Suppressor macrophage treated with lipopolysaccharide for 4 hours (primary cell): ENCODE data around the gene PAPOLA.

Experiments
- DNase-seq: peaks from one replicate; pipeline ENCODE4 v3.0.0-alpha.2; 2020

The PAPOLA gene

GRCh38 chr14:96587823-96588385 lies 85.7 kb downstream of the PAPOLA start:
- DNase-seq = no peak

GRCh38 chr14:96588410-96589257 lies 86.5 kb downstream of the PAPOLA start:
- DNase-seq = peak; percentile 5

GRCh38 chr14:96589577-96589976 lies 87.4 kb downstream of the PAPOLA start:
- DNase-seq = no peak

GRCh38 chr14:96590190-96590864 lies 88.1 kb downstream of the PAPOLA start:
- DNase-seq = no peak

GRCh38 chr14:96592591-96593386 lies 90.6 kb downstream of the PAPOLA start:
- DNase-seq = peak; percentile 65

- DNase-seq = no peak
Measured at GRCh38 chr14:96594961-96595360, 92.8 kb downstream of the PAPOLA start.

- no peak for DNase-seq
Measured at GRCh38 chr14:96597680-96598079, 95.5 kb downstream of the PAPOLA start.

GRCh38 chr14:96598332-96598928 lies 96.2 kb downstream of the PAPOLA start:
- no peak for DNase-seq

- DNase-seq = no peak
Measured at GRCh38 chr14:96599076-96599475, 96.9 kb downstream of the PAPOLA start.

GRCh38 chr14:96602186-96602585 lies 100.0 kb downstream of the PAPOLA start:
- DNase-seq = no peak

GRCh38 chr14:96603350-96604255 lies 101.4 kb downstream of the PAPOLA start:
- DNase-seq = no peak

GRCh38 chr14:96614481-96614881 lies 112.3 kb downstream of the PAPOLA start:
- DNase-seq = no peak

- DNase-seq = no peak
Measured at GRCh38 chr14:96616161-96616721, 114.1 kb downstream of the PAPOLA start.
